NCI-H748 (cell line): ENCODE results near the gene DLK1.

ENCODE experiments used
- DNase-seq: peaks from one replicate; lab custom pipeline; 2025; ENCODE audit not compliant: unreplicated experiment; lab: John Stamatoyannopoulos, UW

Gene DLK1

DNA sequence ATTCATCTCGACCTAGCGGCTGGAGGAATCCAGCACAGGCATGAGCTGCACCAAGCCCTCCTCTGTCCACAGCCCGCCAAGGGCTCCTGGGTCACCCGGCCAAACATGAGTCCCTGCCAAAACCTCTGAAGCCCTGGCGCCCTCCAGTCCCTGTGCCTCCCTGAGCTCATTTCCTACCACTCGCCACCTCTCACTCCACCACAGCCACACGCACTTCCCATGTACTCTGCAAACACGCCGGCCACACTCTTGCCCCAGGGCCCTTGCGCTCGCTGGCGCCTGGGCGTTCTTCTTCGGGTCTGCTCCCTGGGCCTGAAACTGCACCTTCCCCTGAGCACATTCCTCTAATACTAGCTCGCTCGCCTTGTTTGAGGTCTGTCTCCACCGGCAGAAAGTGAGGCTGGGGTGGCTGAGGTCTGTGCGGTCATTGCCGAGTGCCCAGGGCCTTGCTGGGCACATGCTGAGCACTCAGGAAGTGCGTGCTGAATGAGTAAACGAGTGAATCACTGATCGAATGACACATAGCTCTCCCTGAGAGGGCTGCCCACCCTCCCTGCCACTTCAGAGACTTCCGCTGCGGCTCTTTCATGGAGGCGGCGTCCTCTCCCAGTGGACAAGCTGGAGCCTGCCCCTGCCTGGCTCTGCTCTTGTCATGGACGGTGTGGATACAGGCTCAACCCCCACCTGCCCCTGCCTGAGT is 33.7 kb upstream of the DLK1 start:
- DNase-seq: peak; percentile 91

DNA sequence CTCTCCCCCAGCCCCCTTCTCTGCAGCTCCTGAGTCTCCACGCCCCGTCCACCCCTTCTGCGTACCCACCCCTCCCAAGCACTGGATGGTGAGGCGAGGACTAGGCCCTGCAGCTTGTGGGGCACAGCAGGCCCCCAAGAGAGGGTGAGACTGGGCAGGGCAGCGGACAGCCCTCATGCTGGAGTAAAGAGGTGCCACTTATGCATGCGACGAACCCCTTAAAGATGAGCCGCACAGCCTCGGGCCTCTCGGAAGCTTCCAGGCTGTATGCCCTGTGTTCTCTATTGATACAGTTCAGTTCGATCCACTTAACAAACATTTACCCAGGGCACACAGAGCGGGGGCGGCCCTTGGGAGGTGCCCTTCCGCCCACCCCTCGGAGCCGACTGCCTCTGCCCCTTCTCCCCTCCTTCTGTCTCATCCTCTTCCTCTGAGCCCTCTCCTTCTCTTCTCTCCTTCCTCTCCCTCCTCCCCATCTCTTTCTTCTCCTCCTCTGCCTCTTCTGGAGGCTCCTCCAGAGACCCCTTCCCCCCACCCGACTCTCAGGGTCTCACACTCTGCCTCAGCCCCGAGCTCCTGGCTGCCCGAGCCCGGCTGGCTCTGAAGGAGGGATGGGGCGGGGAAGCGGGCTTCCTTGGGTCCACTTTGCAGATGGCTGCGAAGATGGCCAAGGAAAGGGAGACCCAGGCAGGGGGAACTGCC is 32.7 kb upstream of the DLK1 start:
- no peak for DNase-seq

DNA sequence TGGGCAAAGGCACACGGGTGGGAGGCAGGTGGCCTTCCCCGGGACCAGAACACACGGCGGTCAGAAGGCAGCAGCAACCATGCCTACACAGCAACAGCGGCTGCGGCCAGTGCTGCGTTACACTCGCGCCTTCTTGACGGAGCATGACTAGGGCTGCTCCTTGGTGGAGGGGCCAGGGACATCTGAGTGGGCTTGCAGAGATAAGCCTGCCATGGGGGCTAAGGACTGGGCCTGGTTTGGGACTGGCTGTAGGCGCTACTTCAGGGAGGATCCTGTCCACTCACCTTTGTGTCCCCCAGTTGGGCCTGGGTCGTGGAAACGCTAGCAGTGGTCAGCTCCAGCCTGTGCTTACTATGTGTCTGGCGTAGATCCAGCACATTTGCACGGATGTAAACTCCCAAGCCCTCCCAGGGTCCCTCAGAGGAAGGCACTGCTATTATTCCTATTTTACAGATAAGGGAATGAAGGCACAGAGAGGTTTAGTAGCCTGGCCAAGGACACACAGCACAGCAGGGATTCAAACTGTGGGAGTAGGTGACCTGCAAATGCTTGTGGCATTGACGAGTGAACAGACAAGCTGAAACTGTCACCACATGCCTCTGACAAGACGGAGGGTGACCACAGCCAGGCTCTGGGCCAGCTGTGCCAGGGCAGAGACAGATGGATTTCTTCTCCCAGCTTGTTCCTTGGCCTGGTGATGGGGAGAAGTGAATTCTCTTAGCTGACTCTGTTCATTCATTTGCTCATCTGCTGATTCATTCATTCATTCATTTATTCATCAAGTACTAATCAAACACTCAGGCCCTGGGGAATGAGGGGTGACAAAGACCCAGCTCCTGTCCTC is 31.9 kb upstream of the DLK1 start:
- no peak for DNase-seq

DNA sequence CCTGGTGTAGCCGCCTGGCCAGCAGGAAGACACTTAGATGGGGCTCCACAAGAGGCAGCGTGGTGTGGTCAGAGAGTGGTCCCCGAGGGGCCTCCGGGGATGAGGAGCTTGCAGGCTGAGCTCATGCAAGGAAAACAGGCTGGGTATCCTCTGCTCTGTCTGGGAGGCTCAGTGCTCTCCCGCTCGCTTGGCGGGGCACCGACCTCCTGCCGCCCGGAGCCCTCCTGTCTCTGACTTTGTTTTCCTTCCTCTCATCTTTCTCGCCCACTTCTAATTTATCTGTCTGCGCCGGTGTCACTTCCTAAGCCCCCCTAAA is 31.3 kb upstream of the DLK1 start:
- no peak for DNase-seq

DNA sequence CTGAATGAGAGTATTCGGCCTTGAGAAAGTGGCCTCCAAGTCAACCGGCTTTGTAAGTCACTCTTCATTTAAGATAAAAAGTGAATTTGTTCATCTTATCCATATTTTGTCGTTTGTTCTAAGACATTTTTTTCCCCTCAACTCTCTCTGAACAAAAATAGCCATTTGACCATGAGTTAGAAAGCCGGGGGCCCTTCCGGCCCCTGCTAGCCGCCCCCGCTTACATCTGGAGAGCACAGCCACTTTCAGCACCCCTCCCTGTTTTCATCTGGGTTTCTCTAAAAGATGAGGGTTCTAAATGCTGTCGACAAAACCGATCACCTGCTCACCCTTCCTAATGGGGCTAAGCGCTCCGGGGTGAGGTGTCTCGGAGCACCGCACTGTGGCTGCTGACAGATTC is 30.7 kb upstream of the DLK1 start:
- no peak for DNase-seq

DNA sequence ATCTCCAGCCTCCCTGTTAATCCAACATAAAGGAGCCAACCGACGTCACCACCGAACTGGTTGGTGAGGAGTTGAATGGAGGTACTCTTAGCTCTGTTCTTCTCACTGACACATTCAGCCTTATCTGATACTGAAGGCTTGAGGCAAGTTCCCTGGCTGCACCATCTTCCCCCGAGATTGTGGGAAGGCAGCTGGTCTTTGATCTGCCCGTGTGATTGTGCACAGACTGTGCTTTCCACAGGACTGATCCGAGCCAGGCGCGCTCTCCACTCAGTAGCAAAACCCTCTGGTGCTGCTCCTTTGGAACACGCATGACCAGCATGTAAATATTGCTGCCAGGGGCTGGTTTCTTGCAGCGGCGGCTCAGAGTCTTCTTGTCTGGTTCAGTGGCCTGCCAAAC is 30.1 kb upstream of the DLK1 start:
- DNase-seq: no peak

DNA sequence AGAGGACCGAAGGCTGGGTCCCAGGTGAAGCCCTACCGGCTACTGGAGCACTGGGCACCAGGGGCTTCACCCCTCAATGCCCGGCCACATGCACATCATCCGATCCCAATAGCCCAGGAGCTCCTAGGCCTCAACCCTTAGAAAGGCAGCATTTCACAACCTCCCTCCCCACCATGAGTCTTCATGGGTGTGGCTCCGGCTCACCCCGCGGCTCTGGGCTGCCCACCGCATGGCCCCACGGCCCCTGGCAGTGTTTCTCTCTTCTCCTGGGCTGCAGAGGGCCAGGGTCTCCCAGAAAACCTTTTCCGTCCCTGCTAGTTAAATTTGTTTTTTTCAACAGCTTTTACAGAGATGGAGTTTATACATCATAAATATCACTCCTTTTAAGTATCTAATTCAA is 28.6 kb upstream of the DLK1 start:
- no peak for DNase-seq

DNA sequence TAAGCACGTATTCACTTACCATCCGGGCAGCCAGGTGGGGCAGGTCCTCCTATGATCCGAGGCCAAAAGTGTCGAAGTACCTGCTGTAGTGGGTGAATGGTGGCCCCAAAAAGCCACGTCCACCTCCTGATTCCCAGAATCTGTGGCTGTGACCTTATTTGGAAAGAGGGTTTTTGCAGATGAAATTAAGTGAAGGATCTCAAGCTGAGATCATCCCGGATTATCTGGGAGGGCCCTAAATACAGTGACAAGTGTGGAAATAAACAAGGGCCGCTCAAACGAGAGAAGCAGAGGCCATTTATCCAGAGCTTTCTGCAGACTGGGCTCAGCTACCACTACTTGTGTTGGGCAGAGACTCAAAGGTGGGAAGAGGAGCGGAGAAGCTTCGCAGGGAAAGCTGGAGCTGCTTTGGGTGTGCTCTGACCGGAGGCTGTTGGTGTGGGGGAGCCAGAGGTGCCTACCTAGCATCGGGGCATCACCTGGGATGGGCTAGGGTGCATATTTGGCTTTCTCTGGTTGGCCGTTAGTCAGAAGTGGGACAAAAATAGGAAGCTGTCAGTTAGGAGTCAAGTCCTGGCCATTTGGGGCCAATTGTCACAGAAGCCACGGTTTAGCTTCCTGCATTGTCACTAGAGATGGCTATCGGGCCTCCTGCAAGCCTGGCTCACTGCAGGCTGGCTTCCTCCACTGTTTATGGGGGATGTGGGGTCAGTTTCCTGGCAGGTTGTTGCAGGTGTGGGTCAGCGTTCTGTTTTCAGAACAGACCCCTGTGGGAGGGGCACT is 27.8 kb upstream of the DLK1 start:
- DNase-seq: no peak

DNA sequence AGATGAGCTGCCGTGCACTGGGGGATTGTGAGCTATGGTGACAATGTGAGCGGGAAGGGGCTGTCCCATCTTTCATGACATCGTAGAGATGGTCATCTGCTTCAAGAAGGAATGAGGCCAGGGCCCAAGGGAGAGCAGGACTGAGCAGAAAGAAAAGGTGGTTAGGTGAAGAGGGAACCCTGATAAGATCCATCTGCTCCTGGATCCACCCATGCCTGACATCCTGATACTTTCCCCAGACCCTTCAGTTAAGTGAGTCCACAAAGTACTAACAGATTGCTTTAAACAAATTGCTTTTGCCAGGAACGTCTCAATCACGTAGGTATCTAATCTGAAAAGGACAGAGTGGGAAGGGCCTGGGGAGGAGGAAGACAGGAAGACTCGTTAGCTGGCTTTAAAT is 25.4 kb upstream of the DLK1 start:
- no peak for DNase-seq

DNA sequence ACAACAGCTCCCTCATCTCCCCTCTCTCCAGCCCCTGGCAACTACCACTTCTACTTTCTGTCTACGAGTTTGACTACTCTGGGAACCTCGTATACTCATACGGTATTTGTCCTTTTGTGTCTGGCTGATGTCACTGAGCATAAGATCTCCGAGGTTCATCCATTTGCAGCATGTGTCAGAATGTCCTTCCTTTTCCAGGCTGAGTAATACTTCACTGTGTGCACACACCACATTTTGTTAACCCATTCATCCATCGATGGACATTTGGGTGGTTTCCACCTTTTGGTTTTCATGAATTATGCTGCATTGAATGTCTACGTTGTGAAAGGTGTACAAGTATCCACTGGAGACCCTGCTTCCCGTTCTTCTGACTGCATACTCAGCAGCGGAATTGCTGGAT is 24.1 kb upstream of the DLK1 start:
- DNase-seq: no peak

DNA sequence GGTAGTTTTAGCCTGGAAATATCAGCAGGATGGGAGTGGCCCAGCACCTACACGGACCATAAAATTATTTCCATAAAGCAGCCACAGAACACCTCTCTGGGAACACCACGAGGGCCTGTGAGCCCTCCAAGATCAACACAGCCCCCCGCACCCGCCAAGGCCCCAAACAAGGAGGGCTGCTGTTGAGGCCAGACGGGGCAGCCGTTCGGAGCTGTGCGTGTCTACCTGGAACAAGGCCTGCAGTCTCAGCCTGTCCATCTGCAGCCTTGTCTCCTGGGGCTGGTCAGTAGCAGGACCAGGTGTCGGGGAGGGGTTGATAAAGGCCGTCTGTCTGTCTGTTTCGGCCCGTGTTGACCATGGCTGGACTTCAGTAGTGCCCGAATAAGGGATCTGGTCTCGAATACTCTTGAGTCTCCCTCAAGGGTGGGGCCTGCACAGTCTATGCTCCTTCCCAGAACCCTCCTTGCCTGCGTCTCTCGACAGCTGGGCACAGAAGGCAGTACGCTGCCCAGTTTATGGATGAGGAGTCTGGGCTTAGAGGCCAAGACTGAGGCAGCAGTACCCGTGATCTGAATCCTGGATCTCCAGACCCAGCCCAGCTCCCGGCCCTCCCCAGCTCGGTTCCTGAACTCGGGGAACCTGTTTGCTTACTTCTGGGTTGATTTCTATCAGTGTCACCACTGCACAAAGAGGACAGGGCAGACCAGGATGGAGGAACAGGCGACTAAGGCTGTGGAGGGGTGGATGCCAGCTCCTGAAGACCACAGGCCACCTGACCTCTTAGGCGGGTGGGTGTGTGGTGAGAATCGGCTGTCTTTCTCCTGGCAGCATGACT is 23.1 kb upstream of the DLK1 start:
- DNase-seq: no peak

DNA sequence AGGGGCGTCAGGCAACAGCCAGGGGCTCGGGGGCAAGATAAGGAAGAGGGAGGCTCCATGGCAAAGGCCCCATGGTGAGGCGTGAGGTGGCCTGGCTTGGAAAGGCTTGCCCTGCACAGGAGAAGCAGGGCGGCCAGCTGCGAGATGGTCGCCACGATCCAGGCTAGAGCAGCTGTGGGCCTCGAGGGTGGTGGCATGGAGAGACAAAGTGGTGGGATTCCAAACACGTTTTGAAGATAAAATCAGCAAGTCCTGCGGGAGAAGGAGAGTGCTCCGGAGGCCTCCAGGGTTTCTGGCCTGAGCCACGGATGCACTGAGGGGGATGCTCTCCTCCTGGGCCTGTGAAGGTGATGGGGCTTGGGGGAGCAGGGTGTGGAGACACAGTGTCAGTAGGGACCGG is 20.5 kb upstream of the DLK1 start:
- DNase-seq: no peak

DNA sequence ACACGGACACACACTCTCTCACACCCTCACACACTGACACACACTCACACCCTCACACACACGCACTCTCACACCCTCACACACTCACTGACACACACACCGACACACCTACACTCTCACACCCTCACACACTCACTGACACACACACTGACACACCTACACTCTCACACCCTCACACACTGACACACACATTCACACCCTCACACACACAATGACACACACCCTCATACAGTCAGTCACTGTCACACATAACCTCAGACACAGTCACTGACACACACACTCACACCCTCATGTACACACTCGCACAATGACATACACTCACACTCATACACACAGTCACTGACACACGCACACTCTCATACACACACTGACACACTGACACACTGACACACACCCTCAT is 19.8 kb upstream of the DLK1 start:
- DNase-seq: no peak

DNA sequence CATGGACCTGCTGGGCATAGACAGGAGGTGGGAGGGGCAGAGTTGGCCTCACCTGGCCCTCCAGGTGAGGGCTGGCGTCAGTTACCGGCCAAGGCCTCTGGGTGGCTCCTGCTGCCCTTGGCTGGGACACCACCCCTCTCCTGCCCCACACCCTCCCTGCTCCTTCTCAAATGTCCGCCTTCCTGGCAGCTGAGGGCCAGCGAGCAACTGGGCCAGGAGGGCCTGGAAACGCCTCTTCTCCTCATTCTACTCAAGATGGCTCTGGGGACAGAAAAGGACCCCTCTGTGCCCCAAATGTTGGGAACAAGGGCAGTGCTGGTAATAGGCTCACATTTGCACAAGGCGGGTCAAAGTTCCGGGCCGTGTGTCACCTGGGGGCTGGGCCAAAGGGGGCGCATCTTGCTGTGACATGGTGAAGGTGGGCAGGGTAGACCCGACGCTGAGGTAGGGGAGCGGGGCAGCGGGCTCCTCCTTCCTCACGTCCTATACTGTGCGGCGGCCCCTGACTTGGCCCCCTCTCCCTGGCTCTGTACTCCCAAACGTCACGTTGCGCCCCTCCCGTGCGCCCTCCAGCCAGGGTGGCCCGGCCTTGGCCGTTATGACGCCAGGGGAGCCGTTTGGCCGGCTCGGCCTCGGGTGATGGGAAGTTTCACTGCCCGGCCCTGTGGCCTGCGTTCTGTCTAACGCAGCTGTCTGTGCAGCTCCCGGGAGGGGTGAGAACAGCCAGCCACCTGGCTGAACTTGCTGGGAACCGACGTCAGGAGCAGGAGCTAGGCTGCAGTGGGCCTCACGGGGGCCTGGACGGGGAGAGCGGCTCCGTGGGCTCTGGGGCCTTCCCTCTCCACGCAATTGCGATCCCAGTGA is 18.0 kb upstream of the DLK1 start:
- DNase-seq: peak; percentile 85

DNA sequence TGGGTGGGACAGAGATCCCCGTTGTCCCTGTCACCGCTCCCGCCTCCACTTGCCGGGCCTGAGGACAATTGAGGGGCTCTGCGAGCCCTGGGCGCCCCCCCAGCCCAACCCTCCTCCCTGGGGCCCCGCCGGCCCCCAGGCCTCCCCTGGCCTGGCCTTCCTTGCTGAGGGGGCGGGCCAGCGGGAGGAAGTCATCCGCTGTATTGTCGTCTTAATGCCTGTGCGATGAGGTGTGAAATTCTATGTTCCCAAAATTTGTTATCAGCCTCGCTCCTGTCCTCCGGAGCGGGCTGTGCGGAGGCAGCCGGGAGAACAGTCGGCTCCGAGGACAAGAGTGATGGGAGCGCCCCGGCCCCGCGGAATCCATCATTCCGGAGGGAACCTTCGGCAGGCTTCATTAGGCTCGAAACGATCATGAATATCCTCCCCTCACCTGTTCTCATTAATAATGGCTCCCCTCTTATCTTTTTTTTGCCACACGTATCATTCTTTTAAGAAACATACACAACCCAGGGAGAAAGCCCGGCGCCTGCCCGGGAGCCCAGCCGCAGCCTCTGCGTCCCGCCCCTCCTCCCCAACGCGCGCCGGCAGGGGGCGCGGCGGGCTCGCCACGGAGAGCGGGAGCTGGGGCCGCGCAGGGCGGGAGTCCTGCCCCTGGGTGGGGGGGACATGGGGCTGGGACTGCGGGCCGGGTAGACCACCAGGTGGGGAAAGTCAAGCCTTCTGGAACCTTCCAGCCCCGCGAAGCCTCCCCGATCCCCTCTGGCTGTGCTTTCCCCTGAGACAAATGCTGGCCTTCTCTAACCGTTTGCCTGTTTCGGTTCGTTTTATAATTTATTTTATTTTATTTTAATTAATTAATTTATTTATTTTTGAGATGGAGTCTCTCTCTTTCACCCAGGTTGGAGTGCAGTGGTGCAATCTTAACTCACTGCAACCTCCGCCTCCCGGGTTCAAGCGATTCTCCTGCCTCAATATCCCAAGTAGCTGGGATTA is 17.1 kb upstream of the DLK1 start:
- DNase-seq: peak; percentile 29

DNA sequence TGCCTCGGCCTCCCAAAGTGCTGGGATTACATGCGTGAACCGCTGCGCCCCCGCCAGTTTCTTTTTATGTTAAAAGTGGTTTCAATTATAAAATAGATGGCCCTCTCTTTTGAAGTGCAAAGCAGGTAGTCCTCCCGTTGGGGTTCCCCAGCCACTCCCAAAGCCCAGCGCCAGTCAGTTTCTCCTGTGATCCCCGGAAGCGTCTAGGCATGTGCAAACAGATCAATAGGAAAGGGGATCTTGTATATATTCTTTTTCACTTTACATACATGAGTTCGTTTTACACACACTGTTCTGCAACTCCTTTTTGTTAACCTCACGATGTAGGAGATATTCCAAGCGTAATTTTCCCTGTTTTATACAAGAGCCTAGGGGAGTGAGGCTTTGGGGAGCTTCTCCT is 16.3 kb upstream of the DLK1 start:
- no peak for DNase-seq

DNA sequence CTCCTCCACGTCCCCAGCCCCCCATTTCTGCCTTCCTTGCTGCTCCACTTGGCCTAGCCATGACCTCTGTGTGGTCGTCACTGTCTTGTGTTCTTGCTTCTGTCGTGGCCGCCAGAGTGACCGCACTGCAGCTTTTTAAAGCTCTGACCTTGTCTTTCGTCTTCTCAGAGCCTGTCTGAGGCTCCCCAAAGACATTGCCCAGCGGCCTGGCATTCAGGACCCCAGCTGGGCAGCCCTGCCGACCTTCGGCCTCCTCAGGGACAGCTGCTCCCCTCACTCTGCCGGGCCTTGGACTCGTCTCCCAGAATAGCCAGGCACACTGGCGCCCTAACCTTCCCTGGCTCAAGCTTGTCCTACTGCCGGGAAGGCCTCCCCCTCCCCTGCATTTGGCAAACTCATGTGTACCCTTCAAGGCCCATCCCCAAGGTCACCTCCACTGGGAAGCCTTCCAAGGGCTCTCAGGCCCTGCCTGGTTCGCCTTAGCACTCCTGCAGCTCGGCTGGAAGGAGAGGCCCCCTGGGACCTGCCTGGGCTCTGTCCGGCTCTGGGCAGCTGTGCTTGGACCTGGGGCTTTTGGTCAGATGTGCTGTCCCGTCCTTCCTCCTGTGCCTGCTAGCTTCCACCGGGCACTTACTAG is 15.7 kb upstream of the DLK1 start:
- no peak for DNase-seq

DNA sequence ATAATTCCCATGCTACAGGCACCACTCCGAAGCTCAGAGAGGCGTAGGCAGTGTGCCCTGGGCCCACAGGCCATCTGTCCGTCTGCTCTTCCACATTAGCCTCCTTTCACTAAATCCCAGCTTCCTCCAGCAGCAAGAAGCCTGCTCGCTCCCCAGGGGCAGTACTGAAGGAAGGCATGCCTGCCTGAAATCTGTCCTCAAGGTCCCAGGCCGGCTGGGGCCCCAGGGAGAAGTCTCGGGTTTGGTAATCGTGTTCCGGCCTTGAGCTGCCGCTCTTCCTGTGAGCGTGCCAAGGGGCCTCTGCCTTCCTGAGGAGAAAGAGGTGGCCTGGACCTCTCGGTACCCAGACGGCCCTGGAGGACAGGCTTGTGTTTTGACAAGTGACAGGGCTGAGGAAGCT is 15.2 kb upstream of the DLK1 start:
- DNase-seq: no peak
